ENCODE results near the gene GDI2. TPM values are rescaled to one million over a fixed set of nuclear protein-coding genes. Genes with fewer than 3 reads are reported as not detected.

Gene GDI2
- total and polyA plus RNA-seq, 2 of the 13 experiments (the other 11 are each of a cell fraction or from before 2014, with no cell fraction given): 153 to 477 TPM

- Histone ChIP-seq H3K36me3 (replicated peaks in 1 of 2; ENCODE audit: control insufficient read depth in 1 of 2, insufficient read depth in 2 of 2, low read length in 2 of 2) (peaks cover 18 to 78% of the 10 kb centered on the region in 2 experiments), H3K79me2 (ENCODE audit: insufficient read depth, low read length) (no peaks in the 10 kb centered on the region), H3K9me3 (ENCODE audit: low read length) (no peaks in the 10 kb centered on the region), H3K27me3 (ENCODE audit: control insufficient read depth in 1 of 2, insufficient read depth in 2 of 2, low read length in 2 of 2) (no peaks in the 10 kb centered on the region), H3K27ac (ENCODE audit: extremely low read length, insufficient read depth, low read length) (no peak overlapping the region), H3K4me1 (ENCODE audit: insufficient read depth, low read length) (peaks cover 10% of the 10 kb centered on the region), H3K4me3 (replicated peaks in 1 of 3; ENCODE audit: insufficient read depth in 1 of 3, low read depth in 2 of 3, low read length in 3 of 3) (no peak overlapping the region), H4K20me1 (ENCODE audit: insufficient read depth, low read length) (no peaks in the 10 kb centered on the region), H3K4me2 (ENCODE audit: low read depth, low read length) (no peak overlapping the region), H2AFZ (ENCODE audit: low read length) (no peak overlapping the region), H3K9ac (ENCODE audit: insufficient read depth, low read depth, low read length) (no peak overlapping the region)
- intact Hi-C loops (cut with micrococcal nuclease; ENCODE audit: unreplicated experiment): no loop called here
- CTCF ChIA-PET (ENCODE audit: low intra/inter-chr PET ratio, low total read pairs): no interaction called here
- DNase-seq (ENCODE audit: low spot score) (no peak), ATAC-seq (no peak), FAIRE-seq (no peak)
- WGBS (ENCODE audit: low lambda C conversion rate): 93% methylated on average over 6 of the region's 6 CpGs
- no TSS peak for BruUV-seq (replicated peaks)
- POLR2A ChIA-PET: no interaction called here
- in situ Hi-C loops (cut with HindIII; ENCODE audit: extremely low pct_ligation_motif_present, low pct_unique_long_range_greater_than_20kb): no loop called here
- TF ChIP-seq GLMP (CRISPR knock-in tag; IDR thresholded peaks at IDR 0.05; ENCODE audit: borderline replicate concordance) (no peak), ZNF841 (CRISPR knock-in tag; IDR thresholded peaks at IDR 0.05; ENCODE audit: borderline replicate concordance) (no peak), RXRA (CRISPR knock-in tag; IDR thresholded peaks at IDR 0.05) (no peak), NR2C2 (CRISPR knock-in tag; IDR thresholded peaks at IDR 0.05; ENCODE audit: borderline replicate concordance) (no peak), PLSCR1 (CRISPR knock-in tag; IDR thresholded peaks at IDR 0.05; ENCODE audit: borderline replicate concordance) (no peak), ZFY (CRISPR knock-in tag; IDR thresholded peaks at IDR 0.05) (no peak), ZNF264 (CRISPR knock-in tag; IDR thresholded peaks at IDR 0.05) (no peak), ZNF770 (CRISPR knock-in tag; IDR thresholded peaks at IDR 0.05) (no peak), ZBTB3 (CRISPR knock-in tag; IDR thresholded peaks at IDR 0.05; ENCODE audit: borderline replicate concordance, low read depth) (no peak), RFX3 (CRISPR knock-in tag; IDR thresholded peaks at IDR 0.05) (no peak), ZSCAN5A (CRISPR knock-in tag; IDR thresholded peaks at IDR 0.05; ENCODE audit: borderline replicate concordance) (no peak)
- TF ChIP-seq, protein P1, sequence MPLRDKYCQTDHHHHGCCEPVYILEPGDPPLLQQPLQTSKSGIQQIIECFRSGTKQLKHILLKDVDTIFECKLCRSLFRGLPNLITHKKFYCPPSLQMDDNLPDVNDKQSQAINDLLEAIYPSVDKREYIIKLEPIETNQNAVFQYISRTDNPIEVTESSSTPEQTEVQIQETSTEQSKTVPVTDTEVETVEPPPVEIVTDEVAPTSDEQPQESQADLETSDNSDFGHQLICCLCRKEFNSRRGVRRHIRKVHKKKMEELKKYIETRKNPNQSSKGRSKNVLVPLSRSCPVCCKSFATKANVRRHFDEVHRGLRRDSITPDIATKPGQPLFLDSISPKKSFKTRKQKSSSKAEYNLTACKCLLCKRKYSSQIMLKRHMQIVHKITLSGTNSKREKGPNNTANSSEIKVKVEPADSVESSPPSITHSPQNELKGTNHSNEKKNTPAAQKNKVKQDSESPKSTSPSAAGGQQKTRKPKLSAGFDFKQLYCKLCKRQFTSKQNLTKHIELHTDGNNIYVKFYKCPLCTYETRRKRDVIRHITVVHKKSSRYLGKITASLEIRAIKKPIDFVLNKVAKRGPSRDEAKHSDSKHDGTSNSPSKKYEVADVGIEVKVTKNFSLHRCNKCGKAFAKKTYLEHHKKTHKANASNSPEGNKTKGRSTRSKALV (CRISPR knock-in tag; IDR thresholded peaks at IDR 0.05): no peak
- TF ChIP-seq, protein P2, sequence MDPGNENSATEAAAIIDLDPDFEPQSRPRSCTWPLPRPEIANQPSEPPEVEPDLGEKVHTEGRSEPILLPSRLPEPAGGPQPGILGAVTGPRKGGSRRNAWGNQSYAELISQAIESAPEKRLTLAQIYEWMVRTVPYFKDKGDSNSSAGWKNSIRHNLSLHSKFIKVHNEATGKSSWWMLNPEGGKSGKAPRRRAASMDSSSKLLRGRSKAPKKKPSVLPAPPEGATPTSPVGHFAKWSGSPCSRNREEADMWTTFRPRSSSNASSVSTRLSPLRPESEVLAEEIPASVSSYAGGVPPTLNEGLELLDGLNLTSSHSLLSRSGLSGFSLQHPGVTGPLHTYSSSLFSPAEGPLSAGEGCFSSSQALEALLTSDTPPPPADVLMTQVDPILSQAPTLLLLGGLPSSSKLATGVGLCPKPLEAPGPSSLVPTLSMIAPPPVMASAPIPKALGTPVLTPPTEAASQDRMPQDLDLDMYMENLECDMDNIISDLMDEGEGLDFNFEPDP (CRISPR knock-in tag; conservative IDR thresholded peaks at IDR 0.05): no peak
Observed at GRCh38 chr10:5742116-5742515, 71.1 kb downstream of the GDI2 start.
